GM06990 (cell line): ENCODE data around the gene RIPK4.

ENCODE experiments used
- DNase-seq: peaks from one replicate; pipeline ENCODE4 v3.0.0-alpha.2; 2011; ENCODE audit not compliant: insufficient read length; ENCODE audit errors: extremely low read depth
- H3K27me3 ChIP-seq: replicated peaks from 2 replicates; pipeline ENCODE4 v1.6.0; 2011; ENCODE audit warnings: low read length; ENCODE audit not compliant: control insufficient read depth, insufficient read depth
- H3K36me3 ChIP-seq: 2 replicates; pipeline ENCODE4 v1.5.1; 2011; ENCODE audit warnings: low read length; ENCODE audit not compliant: control insufficient read depth, insufficient read depth
- H3K4me3 ChIP-seq: replicated peaks from 2 replicates; pipeline ENCODE4 v1.5.1; 2011; ENCODE audit warnings: low read depth, mild to moderate bottlenecking, control low read depth, low read length
- TF ChIP-seq, protein P1 (sequence below): IDR thresholded peaks from 2 replicates; pipeline ENCODE4 v1.5.1; 2011; ENCODE audit warnings: low read length, control low read depth, mild to moderate bottlenecking, inconsistent platforms; ENCODE audit not compliant: insufficient read depth, poor library complexity, severe bottlenecking

The RIPK4 gene

GRCh38 chr21:41770901-41771624 lies 4.2 kb upstream of the RIPK4 start:
- no peak overlapping the region for H3K4me3 ChIP-seq
- no peaks in the 10 kb centered on the region for H3K36me3 ChIP-seq
- no peak for DNase-seq
- H3K27me3 ChIP-seq, result peaks cover 2% of the 10 kb centered on the region
- TF ChIP-seq, protein P1, sequence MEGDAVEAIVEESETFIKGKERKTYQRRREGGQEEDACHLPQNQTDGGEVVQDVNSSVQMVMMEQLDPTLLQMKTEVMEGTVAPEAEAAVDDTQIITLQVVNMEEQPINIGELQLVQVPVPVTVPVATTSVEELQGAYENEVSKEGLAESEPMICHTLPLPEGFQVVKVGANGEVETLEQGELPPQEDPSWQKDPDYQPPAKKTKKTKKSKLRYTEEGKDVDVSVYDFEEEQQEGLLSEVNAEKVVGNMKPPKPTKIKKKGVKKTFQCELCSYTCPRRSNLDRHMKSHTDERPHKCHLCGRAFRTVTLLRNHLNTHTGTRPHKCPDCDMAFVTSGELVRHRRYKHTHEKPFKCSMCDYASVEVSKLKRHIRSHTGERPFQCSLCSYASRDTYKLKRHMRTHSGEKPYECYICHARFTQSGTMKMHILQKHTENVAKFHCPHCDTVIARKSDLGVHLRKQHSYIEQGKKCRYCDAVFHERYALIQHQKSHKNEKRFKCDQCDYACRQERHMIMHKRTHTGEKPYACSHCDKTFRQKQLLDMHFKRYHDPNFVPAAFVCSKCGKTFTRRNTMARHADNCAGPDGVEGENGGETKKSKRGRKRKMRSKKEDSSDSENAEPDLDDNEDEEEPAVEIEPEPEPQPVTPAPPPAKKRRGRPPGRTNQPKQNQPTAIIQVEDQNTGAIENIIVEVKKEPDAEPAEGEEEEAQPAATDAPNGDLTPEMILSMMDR, result no peak

DNA sequence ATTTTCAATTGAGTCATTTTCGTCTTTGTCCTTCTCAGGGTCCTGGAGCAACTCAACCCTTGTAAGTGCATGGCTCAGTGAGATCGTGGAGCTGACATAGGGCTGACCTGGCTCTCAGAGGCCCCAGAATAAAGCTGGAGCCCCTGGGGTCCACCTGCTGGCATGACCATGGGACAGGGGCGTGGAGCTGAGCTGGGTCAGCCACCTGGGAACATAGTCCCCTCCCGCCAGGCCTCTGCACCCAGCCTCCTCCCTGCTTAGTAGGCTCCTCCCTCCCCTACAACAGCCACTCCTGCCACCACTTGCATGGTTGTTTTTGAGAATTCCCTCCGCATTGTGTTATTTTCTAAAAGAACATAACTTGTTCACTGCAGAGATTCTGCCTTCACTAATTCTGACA lies 3.1 kb upstream of the RIPK4 start:
- no peak for DNase-seq
- no peak overlapping the region for H3K4me3 ChIP-seq
- H3K36me3 ChIP-seq, result no peaks in the 10 kb centered on the region
- TF ChIP-seq, protein P1, result no peak
- peaks cover 2% of the 10 kb centered on the region for H3K27me3 ChIP-seq

GRCh38 chr21:41769521-41769920 lies 2.7 kb upstream of the RIPK4 start:
- no peak overlapping the region for H3K4me3 ChIP-seq
- peaks cover 2% of the 10 kb centered on the region for H3K27me3 ChIP-seq
- DNase-seq, result no peak
- H3K36me3 ChIP-seq, result no peaks in the 10 kb centered on the region
- TF ChIP-seq, protein P1, result no peak

- H3K4me3 ChIP-seq, result no peak overlapping the region
Observed at GRCh38 chr21:41769111-41769510, 2.3 kb upstream of the RIPK4 start.

GRCh38 chr21:41768437-41769042 lies 1.7 kb upstream of the RIPK4 start:
- Histone ChIP-seq H3K36me3 (no peaks in the 10 kb centered on the region), H3K27me3 (peaks cover 2% of the 10 kb centered on the region), H3K4me3 (peak overlapping the region; percentile 5; the same call in 1 of the 2 replicates)
- DNase-seq, result no peak
- TF ChIP-seq, protein P1, result peak; percentile 32

More at GRCh38 chr21:41769111-41769510, 2.3 kb upstream of the RIPK4 start:
- Histone ChIP-seq H3K27me3 (peaks cover 2% of the 10 kb centered on the region), H3K36me3 (no peaks in the 10 kb centered on the region)
- DNase-seq, result no peak
- TF ChIP-seq, protein P1, result no peak
